HG03097 (cell line): Measurements from ENCODE around the gene TRAK2.
"Not testable (repeated sequence)": the region's sequence is repeated elsewhere in the genome, so short reads cannot be mapped to it uniquely, and the experiment has no call there.

ENCODE experiments used
- ATAC-seq: cut with Tn5 transposase; IDR thresholded peaks from one replicate; pipeline ENCODE4 v1.9.1; 2021; ENCODE audit not compliant: unreplicated experiment, low FRiP score

The TRAK2 gene, protein sequence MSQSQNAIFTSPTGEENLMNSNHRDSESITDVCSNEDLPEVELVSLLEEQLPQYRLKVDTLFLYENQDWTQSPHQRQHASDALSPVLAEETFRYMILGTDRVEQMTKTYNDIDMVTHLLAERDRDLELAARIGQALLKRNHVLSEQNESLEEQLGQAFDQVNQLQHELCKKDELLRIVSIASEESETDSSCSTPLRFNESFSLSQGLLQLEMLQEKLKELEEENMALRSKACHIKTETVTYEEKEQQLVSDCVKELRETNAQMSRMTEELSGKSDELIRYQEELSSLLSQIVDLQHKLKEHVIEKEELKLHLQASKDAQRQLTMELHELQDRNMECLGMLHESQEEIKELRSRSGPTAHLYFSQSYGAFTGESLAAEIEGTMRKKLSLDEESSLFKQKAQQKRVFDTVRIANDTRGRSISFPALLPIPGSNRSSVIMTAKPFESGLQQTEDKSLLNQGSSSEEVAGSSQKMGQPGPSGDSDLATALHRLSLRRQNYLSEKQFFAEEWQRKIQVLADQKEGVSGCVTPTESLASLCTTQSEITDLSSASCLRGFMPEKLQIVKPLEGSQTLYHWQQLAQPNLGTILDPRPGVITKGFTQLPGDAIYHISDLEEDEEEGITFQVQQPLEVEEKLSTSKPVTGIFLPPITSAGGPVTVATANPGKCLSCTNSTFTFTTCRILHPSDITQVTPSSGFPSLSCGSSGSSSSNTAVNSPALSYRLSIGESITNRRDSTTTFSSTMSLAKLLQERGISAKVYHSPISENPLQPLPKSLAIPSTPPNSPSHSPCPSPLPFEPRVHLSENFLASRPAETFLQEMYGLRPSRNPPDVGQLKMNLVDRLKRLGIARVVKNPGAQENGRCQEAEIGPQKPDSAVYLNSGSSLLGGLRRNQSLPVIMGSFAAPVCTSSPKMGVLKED

DNA sequence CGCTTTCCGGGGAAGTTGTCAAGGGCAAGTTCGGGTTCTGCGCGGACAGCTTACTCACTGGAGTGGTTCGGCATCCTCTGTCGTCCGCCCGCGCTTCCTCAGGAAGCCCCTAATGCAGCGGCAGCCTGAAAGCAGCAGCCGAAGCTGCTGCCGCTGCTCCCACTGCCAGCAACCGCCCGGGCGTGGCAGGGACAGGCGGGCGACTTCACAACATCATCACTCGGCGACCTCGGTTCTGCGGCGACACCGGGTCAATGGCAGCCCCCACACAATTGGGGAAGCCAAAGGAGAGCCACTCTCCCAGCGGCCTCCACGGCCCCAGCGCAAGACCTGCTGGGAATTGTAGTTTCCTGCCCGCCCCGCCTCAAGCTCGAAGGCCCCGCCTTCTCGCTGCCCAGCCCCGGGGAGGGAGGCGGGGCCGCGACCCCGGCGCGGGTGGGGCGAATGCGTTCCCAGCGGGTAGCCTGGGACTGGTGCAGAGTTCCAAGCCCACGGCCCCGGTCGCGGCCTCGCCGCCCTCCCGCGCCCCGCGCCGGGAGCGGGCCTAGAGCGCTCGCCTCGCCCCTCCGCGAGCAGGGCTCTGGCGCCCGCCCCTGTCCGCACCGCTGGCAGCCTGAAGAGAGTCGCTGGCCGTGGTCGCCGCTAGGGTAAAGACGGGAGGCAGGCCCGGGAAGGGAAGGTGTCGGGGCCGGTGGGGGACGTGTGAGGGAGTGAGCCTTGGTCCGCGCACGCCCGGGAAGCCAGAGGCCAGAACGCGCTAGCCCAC, at the start of gene TRAK2, which contains the start of gene STRADB:
TSS of gene TRAK2 (minus strand) at position 167 of the 766 bp plus-strand sequence. CDS start 30,951 bp downstream, outside the sequence.
TSS of gene STRADB (plus strand) at position 449 of the 766 bp plus-strand sequence. CDS start 3,101 bp downstream, outside the sequence.
- peak; percentile 97 for ATAC-seq

- ATAC-seq, result no peak
These were observed 49.3 kb upstream of the TRAK2 start for GRCh38 chr2:201500534-201500933.

DNA sequence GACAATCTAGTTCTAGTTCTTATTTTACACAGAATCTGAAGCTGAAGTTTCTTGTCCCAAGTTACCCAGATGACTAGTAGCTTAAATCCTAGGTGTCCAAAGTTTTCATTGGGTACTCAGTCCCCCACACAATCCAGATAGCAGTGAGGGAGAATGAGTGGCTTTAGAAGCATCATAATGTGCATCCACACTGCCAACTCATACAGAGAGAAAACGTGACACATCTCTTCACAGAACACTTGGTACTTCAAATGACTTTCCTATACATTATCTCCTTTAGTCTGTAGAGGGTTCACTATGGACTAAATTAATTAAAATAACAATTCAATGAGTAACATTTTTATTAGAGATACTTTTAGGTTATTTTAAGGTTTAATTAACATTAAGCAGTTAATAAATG, 45.5 kb upstream of the TRAK2 start:
- no peak for ATAC-seq

DNA sequence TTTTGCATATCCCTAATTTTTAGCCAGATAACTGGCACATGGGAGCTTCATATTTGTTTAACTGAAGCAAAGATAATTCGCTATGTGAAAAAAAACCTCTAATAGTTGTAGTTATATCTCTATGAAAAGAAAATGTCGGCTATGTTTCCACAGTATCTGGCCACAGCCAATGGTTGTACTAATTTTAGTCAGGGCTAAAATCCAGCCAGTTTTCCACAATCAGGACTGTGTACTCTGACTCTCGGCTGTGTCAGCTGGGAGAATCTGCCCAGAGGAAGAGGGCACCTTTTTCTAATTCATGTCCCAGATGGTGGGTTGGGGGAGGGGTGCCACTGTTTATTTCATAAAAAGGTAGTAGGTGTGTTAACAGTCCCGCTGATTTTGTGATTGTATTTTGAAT, 39.0 kb upstream of the TRAK2 start:
- ATAC-seq, result no peak

- no peak for ATAC-seq
These were observed 33.5 kb upstream of the TRAK2 start for GRCh38 chr2:201484805-201485204.

DNA sequence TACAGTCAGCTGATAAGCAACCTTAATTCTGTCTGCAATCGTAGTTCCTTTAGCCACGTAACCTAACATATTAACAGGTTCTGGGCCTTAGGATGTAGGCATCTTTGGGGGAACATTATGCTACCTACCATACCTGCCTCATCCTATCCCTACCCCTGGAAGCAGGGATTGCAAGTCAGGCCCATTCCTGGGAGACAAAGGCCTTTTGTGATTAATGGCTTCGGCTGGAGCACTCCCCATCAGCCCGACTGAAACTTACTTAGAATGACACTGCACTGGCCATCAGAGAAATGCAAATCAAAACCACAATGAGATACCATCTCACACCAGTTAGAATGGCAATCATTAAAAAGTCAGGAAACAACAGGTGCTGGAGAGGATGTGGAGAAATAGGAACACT, 32.5 kb upstream of the TRAK2 start:
- not testable (repeated sequence) for ATAC-seq

DNA sequence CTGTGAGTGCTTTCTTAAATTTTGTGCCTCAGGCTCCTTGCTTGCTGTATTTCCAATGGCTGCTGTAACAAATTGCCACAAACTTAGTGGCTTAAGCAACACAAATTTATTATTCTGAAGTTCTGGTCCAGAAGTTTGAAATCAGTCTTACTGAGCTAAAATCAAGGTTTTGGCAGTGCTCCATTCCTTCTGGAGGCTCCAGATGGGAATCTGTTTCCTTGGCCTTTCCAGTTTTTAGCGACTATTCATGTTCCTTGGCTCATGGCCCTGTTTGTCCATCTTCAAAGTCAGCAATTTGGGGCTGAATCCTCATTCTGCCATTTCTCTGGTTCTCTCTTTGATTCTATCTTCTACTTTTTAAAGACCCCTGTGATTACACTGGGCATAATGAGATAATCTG, 32.1 kb upstream of the TRAK2 start:
- ATAC-seq, result no peak

GRCh38 chr2:201482543-201482942, 31.3 kb upstream of the TRAK2 start:
- ATAC-seq, result no peak

DNA sequence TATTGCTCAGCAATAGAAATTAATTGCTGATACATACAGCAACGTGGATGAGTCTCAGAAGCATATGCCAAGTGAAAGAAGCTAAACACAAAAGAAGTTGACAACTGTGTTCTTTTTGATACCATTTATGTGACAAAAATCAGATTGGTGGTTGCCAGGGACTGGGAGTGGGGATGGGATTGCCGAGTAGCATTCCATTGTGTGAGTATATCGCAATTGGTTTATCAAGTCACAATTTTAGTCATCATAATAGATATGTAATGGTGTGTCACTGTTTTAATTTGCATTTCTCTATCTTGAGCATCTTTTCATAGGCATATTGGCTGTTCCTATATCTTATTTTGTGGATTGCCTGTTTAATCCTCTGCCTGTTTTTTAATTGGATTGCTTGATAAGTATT, 21.2 kb upstream of the TRAK2 start:
- ATAC-seq, result no peak

GRCh38 chr2:201471732-201472393, 20.6 kb upstream of the TRAK2 start:
- no peak for ATAC-seq

- ATAC-seq, result no peak
These were observed 19.8 kb upstream of the TRAK2 start for GRCh38 chr2:201470821-201471731.

GRCh38 chr2:201467666-201468065, 16.4 kb upstream of the TRAK2 start:
- ATAC-seq, result no peak

DNA sequence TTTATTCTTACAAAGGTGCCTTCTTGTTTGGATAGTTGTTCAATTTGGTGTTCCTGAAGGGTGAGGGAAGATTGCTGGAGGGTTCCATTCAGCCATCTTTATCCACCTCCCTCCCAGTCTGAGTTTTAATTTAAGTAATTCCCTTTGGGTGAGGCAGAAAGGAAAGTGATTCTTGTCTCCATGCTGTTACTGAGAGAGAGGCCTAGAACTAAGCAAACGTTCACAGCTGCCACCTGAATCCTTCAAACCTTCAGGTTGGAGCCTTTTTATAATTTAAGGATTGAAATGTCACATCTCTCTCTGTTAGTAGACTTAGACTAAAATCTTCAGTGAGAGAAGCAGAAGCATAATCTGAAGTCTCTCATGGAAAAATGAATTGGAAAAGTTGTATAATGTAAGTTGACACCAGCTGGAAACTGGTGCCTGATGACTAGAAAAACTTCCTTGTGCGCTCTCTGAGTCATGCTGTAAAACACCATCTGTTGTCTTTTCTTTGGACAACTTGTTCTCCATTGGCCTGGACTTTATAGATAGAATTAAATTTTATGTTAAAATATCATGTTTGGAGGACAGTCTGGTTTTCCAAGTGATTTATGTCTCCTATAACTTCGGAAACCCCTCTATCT, 14.9 kb upstream of the TRAK2 start:
- no peak for ATAC-seq

- no peak for ATAC-seq
These were observed 14.3 kb upstream of the TRAK2 start for GRCh38 chr2:201465524-201465971.

DNA sequence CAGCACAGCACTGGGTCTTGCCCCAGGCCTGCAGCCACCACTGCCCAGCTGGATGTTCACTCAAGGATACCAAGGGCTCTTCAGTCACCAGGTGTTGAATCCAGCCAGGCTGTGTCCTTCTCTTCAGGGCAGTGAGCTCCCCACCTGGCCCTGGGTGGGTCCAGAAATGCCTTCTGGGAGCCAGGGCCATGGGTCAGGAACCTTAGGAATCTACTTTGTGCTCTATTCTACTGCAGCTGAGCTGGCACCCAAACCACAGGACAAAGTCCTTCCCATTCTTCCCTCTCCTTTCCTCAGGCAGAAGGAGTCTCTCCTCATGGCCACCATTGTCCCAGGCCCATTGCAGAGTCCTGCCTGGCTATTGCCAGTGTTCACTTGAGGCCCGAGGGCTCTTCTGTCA, 13.3 kb upstream of the TRAK2 start:
- no peak for ATAC-seq

GRCh38 chr2:201460532-201460931, 9.3 kb upstream of the TRAK2 start:
- no peak for ATAC-seq

- ATAC-seq, result no peak
These were observed 7.1 kb upstream of the TRAK2 start for GRCh38 chr2:201458381-201458780.

- ATAC-seq, result no peak
These were observed 1.8 kb upstream of the TRAK2 start for GRCh38 chr2:201452922-201453643.
